Activated gamma-delta T cell (primary cell): Measurements from ENCODE around the gene CCDC27.

ENCODE experiments used
- DNase-seq: peaks from one replicate; lab custom pipeline; 2025; lab: John Stamatoyannopoulos, UW

Gene CCDC27

GRCh38 chr1:3759164-3759563 lies 6.9 kb downstream of the CCDC27 start:
- no peak for DNase-seq

- DNase-seq: no peak
Measured at GRCh38 chr1:3759796-3760195, 7.5 kb downstream of the CCDC27 start.

GRCh38 chr1:3761296-3762010 lies 9.2 kb downstream of the CCDC27 start:
- DNase-seq: no peak

GRCh38 chr1:3762151-3762872 lies 10.1 kb downstream of the CCDC27 start:
- DNase-seq: no peak

GRCh38 chr1:3762873-3763228 lies 10.6 kb downstream of the CCDC27 start:
- no peak for DNase-seq

- DNase-seq: no peak
Measured at GRCh38 chr1:3763351-3764125, 11.3 kb downstream of the CCDC27 start.

GRCh38 chr1:3767328-3767925 lies 15.2 kb downstream of the CCDC27 start:
- no peak for DNase-seq

- no peak for DNase-seq
Measured at GRCh38 chr1:3768811-3769390, 16.7 kb downstream of the CCDC27 start.

GRCh38 chr1:3770047-3770765 lies 18.0 kb downstream of the CCDC27 start:
- no peak for DNase-seq

GRCh38 chr1:3771108-3772026 lies 19.1 kb downstream of the CCDC27 start:
- no peak for DNase-seq

- peak; percentile 74 for DNase-seq
Measured at GRCh38 chr1:3772027-3772714, 19.9 kb downstream of the CCDC27 start.

- DNase-seq: no peak
Measured at GRCh38 chr1:3772715-3773571, 20.7 kb downstream of the CCDC27 start, which contains the start of gene SMIM1. Gene SMIM1, plus strand, starts transcription at chr1:3772749. Its CDS starts 2,625 bp downstream, at chr1:3775374.

- no peak for DNase-seq
Measured at GRCh38 chr1:3773572-3774275, 21.5 kb downstream of the CCDC27 start.

- DNase-seq: no peak
Measured at GRCh38 chr1:3774276-3774945, 22.2 kb downstream of the CCDC27 start.

- DNase-seq: no peak
Measured at GRCh38 chr1:3774946-3775489, 22.8 kb downstream of the CCDC27 start.

- DNase-seq: peak; percentile 27
Measured at GRCh38 chr1:3775490-3776230, 23.4 kb downstream of the CCDC27 start.
